ENCODE data around the gene ACO1.

GRCh38 chr9:32393911-32394310 lies 9.5 kb downstream of the ACO1 start:
- TF ChIP-seq CTCF (IDR thresholded peaks at IDR 0.05): no peak
- TF ChIP-seq POLR2A (IDR thresholded peaks at IDR 0.05): no peak
